Melanocyte of skin (primary cell): ENCODE data around the gene NKAIN1. TPM values are rescaled to one million over a fixed set of nuclear protein-coding genes. Genes with fewer than 3 reads are reported as not detected.

ENCODE experiments used
- total RNA-seq, 2 donors: library from RNA; depleted of rRNA; stranded (reverse); fragments of >200 nt; gene quantifications; 2 replicates each; pipeline ENCODE4 v1.2.3, GENCODE V29; 2012

Gene NKAIN1
- 1 to 10 TPM in 1 of 2 donors, under 1 TPM in 1; 0.67 to 1.0 TPM for total RNA-seq

GRCh38 chr1:31239653-31240241, at the start of gene NKAIN1:
Gene NKAIN1, minus strand, starts transcription at chr1:31239887. Its CDS starts 340 bp downstream, at chr1:31239547.

Other genes starting within 250 kb of the NKAIN1 start
- gene PUM1, start 174.2 kb downstream of the NKAIN1 start, total RNA-seq = 10 to 100 TPM; 56.4 to 62.3 TPM
- 100 to 1,000 TPM in 1 of 2 donors, 10 to 100 TPM in 1; 71.9 to 128 TPM for gene SNRNP40, start 56.9 kb upstream of the NKAIN1 start, total RNA-seq
- 10 to 100 TPM; 38.5 to 66.6 TPM for gene ZCCHC17, start 57.1 kb upstream of the NKAIN1 start, total RNA-seq
- 1 to 10 TPM in 1 of 2 donors, under 1 TPM in 1; 0.69 to 5.7 TPM for gene FABP3, start 133.2 kb upstream of the NKAIN1 start, total RNA-seq
- 1 to 10 TPM; 6.3 to 10.0 TPM for gene SERINC2, start 173.3 kb upstream of the NKAIN1 start, total RNA-seq